AG04449 (cell line): Measurements from ENCODE around the gene SORCS1.

Experiments
- CTCF ChIA-PET: fragments of 350-600 bp; formaldehyde crosslinking; extraction: SDS; loops from one replicate; lab custom pipeline; 2021; ENCODE audit warnings: antibody characterized with exemption; lab: Yijun Ruan, JAX
- POLR2A ChIA-PET: fragments of 400-600, 350-600 bp; formaldehyde crosslinking; extraction: SDS; loops from one replicate; lab custom pipeline; 2020; ENCODE audit warnings: antibody characterized with exemption, inconsistent platforms; lab: Yijun Ruan, JAX
- DNase-seq: peaks from one replicate; pipeline ENCODE4 v3.0.0-alpha.2; 2010; ENCODE audit warnings: low read depth, low spot score
- H3K4me3 ChIP-seq: 2 replicates; pipeline ENCODE4 v1.5.1; 2011; ENCODE audit warnings: low read depth, mild to moderate bottlenecking, control low read depth, low read length
- CTCF ChIP-seq: IDR thresholded peaks from one replicate; pipeline ENCODE4 v1.5.1; 2011; ENCODE audit warnings: mild to moderate bottlenecking, moderate library complexity, low read length, control low read depth, inconsistent platforms; ENCODE audit not compliant: insufficient read depth; ENCODE audit errors: missing control alignments

SORCS1 gene

GRCh38 chr10:106949680-106950478, 214.6 kb downstream of the SORCS1 start:
- TF ChIP-seq CTCF = no peak
- DNase-seq = no peak
- ChIA-PET POLR2A (no interaction called here), CTCF (no interaction called here)
- no peak overlapping the region for H3K4me3 ChIP-seq

GRCh38 chr10:106947643-106948042, 216.9 kb downstream of the SORCS1 start:
- ChIA-PET CTCF (no interaction called here), POLR2A (no interaction called here)
- no peak overlapping the region for H3K4me3 ChIP-seq
- no peak for DNase-seq
- TF ChIP-seq CTCF = no peak

GRCh38 chr10:106942035-106942662, 222.4 kb downstream of the SORCS1 start:
- no peak overlapping the region for H3K4me3 ChIP-seq
- DNase-seq = no peak
- ChIA-PET CTCF (no interaction called here), POLR2A (no interaction called here)
- no peak for TF ChIP-seq CTCF

GRCh38 chr10:106941297-106942034, 223.0 kb downstream of the SORCS1 start:
- no peak for TF ChIP-seq CTCF
- CTCF ChIA-PET = no interaction called here
- no peak overlapping the region for H3K4me3 ChIP-seq
- POLR2A ChIA-PET = no interaction called here
- DNase-seq = no peak

- ChIA-PET CTCF (no interaction called here), POLR2A (no interaction called here)
- no peak overlapping the region for H3K4me3 ChIP-seq
- no peak for TF ChIP-seq CTCF
- DNase-seq = no peak
Observed at GRCh38 chr10:106938513-106938912, 226.0 kb downstream of the SORCS1 start.

GRCh38 chr10:106935978-106936451, 228.5 kb downstream of the SORCS1 start:
- DNase-seq = no peak
- no peak for TF ChIP-seq CTCF
- ChIA-PET POLR2A (no interaction called here), CTCF (no interaction called here)
- no peak overlapping the region for H3K4me3 ChIP-seq
